ENCODE results near the gene GNAS-AS1.

Gene GNAS-AS1

DNA sequence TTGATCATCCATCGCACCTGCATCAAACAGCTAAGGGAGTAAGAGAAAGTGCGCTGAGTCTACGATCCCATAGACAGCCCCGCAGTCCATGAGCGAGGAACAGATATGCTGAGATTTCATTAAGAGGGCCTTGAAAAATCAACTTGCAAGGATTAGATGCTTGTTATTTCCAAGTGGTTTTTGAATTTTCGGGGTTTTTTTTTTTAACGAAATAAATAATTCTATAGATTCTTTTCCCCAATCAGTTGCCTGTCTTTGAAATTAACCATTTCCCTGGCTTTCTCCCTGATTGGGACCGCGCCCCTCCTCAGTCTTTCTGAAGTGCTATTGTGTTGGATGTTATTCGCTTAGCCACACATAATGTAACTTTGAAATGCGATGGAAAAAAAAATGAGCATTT lies 48.6 kb downstream of the GNAS-AS1 start:
- DNase-seq, result no peak

DNA sequence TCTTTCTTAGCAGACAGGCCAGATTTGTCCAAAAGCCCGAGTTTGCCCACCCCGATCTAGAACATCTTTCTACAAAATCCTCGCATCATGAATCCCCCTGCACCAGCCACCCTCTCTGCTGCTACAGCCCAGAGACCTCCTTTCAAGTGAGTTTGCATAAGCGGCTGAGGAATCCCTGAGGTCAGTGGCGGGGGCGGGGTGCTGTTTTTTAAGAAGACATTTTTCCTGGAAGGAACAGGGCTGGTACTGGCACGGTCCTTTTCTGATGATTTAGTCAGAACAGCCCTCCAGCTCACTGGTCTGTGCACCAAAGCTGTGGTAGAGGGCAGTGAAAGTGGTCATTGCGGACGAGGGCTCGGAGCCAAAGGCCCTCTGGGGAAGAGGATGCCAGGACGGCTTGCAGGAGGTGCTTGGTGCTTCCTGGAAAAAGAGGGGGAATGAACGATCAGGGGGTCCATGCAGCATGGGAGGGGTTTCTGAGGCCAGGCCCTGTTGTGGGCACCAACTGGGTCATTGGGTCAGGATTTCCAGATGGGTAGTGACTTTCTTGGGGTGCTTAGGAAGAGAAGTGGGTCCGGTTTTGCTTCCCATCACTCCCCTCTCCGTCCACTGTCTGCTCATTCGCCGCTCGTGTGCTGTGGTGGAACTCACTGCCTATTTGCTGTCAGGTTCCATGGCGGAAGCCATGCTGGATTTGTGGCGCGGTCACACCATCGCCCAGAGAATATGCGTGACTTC lies 50.4 kb downstream of the GNAS-AS1 start:
- DNase-seq, result no peak

DNA sequence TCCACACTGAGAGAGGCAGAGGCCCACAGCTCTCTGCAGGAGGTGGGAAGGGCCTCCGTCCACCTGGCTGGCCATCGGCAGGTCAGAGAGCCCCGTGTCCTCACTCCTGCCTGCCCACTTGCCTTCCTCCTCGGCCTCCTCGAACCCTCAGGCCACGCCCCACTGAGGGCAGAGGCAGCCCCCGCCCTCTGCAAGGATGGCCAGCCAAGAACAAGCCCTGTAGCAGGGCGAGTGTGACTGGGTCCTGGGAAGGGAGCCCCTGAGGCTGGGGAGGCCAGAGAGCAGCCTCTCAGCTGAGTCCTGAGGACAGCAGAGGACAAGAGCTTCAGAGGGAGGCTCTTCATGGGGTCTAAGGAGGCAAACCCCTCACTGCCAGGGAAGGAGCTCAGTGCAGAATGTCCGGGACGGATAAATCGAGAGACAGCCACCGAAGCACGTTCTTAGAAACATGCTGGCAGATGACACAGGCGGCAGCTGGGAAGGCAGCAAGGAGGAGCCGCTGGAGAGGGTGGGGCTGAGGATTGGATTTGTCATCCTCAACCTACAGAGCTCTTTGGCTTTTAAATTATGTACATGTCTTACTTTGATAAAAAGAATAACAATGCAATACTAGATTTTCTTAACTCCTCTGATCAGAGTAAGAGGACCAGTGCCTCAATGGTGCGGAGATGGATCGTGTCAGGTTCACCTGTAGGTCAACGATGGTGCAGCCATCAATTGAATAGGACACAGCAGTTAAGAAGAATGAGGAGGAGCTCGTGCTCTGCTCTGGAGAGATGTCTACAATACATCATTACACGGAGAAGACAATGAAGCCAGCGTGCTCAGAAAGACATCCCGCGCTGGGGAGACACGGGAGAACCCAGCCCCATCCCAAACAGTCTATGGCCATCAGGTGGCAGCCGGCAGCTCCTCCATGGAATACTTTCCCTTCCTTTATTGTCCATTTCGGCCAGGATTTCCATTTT lies 53.0 kb downstream of the GNAS-AS1 start:
- no peak for DNase-seq

DNA sequence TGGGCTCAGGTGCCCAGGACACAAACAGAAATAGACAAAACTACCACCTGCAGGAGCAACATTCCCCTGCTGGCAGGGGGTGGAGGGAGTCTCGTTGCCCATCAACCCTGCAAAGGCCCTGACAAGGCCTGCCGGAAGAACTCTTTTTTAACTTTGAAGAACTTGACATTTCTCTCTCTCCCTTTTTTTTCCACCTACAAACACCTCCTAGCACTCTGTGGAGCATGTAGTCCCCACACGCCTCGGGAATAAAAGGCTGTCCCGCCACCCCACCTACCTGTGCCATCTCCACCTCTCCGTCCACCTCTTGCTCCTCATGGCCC lies 54.8 kb downstream of the GNAS-AS1 start:
- DNase-seq, result no peak

DNA sequence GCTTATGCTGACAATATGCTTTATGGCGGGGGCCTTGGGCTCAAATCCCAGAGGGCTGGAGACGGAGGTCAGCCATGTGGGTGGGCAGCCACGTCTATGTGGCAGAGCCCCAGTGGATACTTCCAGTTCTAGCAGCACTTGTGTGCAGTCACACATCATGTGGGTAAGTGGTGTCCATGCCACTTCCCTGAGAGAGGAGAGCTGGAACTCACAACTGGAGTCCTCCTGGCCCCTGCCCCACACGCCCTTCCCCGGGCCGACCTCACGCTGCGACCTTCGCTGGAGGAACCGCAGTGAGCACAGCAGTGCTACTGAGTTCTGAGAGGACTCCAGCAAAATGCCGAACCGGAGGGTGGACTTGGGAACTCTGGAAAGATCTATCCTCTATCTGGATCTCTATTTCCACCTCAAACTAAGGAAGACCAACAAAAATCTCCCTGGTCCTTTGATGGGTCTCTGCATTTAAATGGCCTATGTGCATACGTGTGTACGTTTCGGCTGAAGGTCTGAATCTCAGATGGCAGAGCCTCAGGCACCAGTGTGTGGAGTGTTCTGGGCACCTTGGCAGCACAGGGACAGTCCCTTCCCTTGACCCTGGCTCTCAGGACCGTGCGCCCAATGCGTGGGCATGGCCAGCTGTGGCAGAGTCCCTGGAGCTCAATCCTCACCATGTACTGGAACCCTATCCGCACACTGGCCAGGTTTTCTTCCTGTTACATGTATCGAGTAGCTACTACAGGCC lies 55.4 kb downstream of the GNAS-AS1 start:
- no peak for DNase-seq

DNA sequence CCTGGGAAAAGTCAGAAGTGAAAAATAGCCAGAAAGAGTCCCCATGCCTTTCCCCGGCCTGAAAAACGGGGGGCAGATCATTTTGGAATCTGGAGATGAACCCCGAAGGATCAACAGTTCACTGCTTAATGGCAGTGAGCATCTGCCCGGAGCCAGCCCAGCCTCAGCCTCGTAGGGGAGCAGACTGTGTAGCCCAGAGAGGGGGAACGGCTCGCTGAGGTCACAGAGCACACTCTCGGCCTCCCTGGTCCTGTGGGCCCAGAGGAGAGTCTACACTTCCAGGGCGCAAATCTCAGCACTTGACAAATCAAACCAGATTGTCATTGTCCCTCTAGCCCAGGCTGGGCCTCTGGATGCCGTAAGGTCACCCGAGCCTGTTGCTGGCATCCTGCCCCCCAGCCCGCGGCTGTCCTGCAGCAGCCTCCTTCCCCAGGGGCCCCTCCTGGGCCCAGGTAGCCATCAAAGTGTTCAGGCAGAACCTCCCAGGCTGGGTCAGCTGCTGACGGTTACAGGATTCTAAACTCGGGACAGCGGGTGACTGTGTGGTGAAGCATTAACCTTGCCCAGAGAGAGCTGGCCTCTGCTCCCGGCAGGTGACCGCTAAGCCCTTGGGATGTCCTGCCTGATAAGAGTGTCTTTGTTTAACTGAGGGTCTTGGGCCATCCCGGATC lies 56.1 kb downstream of the GNAS-AS1 start:
- DNase-seq, result no peak

DNA sequence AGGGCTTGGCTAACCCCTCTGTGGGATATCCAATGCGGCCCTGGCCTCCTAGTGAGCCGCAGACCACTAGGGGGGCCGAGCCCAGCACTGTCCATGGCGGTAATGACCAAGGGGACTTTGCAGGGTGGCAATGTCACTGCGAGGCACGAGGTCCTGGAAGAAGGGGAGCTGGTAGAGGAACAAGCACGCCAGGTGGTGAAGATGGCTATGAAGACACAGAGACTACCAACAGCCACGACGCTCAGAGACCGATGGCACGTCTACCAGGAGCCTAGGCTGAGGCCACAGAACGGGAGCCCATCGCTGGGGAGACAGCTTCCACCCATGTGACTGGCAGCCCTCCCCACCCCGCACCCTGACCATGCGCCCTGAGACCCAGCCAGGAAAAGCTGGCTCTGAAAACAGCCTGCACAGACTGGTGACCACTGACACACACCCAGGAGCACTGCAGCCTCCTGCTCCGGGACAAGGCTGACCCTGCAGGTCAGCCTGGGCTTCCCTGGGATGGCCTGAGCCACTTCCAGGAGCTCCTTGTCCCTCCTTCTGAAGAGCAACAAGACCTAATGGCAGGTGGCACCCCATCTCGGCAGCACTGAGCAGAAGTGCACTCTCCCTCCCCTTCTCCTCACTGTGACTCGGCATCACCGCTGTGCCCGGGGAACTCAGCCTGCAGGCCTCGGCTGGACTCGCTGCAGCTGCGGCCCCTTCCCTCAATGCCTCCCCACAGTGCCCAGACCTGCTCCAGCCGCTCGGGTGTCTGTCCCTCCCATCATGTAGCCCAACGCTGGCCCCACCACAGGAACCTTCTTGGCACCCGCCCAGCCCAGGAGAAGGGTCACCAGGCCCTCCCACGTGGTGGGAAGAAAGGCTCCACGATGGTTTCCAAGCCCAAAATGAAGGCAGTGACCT lies 56.9 kb downstream of the GNAS-AS1 start:
- no peak for DNase-seq

DNA sequence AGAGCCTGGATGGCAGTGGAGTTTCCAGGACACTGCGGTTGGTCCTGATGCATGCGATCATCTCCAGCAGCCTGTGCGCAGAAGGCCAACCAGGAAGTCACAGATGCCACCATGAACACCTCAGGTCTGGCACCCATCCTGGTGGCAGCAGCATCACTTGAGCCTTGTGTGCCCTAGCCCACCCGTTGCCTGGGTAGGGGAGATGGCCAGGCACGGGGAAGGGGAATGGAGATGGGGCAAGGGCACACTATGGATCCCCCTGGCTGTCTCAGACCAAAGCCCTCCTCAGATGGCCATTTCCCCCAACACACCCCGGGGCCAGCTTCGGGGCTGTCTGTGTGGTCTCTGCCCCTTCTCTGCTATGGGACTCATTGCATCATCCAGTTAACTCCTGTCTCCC lies 58.3 kb downstream of the GNAS-AS1 start:
- no peak for DNase-seq

DNA sequence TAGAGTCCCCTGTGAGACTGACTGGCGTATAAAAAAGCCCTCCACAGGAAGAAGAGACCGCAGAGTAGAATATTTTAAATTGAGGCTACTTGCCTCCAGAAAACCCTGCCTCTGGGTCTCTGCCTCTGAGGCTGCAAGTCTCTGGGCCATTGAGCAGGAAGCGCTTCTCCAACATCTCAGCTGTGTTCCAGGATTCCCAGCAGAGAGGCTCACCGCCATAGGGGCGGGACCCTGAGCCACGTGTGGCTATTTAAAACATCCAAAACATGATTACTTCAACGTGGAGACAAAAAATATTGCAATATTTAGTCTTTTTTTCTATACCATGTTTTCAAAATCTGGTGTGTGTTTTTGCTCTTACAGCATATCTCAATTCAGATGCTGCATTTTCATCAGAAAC lies 59.4 kb downstream of the GNAS-AS1 start:
- no peak for DNase-seq

DNA sequence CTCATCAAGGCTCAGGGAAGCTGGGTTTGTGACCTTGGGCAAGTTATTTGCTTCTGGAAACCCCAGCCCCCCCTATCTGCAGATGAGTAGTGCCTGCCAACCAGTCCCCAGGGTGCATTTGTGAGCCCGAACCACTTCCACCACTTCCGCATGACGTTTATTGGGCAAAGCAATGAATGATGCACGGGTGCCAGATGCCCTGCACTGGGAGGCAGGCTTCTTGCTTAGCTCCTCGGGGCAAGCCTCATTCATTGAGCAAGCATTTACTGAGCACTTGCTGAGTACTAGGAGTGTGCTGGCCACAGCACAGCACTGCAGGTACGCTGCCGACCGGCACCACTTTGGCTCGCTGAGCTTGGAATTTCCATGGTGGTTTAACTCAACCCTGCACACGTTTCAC lies 60.2 kb downstream of the GNAS-AS1 start:
- DNase-seq, result no peak

DNA sequence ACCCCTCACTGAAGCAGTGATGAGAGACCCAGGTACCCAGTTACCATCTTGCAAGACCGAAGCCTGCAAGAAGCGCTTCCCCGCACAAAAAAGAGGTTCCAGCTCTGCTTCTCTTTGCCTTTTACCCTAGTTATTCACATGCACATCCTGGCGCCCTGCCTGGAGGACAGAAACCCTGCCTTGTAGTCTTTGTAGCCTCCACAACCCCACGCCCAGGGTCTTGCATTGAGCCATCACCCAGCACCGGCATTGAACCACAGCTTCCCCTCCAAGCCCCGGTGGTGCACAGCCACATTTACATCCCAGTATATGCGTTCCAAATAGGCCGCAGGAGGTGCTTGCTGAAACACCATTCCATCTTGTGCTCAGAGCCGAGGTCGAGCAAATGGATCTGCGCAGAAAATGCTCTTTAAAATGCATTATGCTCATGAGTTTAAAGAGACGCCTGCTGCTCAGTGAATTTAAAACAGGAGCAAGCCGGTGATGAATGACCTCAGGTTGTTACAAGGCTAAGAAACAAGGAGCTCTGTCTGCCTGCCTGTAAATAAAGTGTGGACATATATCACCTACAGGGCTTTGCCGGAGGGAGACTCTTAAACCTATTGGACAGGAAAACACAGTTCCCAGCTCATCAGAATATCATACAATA lies 61.7 kb downstream of the GNAS-AS1 start:
- DNase-seq, result no peak

DNA sequence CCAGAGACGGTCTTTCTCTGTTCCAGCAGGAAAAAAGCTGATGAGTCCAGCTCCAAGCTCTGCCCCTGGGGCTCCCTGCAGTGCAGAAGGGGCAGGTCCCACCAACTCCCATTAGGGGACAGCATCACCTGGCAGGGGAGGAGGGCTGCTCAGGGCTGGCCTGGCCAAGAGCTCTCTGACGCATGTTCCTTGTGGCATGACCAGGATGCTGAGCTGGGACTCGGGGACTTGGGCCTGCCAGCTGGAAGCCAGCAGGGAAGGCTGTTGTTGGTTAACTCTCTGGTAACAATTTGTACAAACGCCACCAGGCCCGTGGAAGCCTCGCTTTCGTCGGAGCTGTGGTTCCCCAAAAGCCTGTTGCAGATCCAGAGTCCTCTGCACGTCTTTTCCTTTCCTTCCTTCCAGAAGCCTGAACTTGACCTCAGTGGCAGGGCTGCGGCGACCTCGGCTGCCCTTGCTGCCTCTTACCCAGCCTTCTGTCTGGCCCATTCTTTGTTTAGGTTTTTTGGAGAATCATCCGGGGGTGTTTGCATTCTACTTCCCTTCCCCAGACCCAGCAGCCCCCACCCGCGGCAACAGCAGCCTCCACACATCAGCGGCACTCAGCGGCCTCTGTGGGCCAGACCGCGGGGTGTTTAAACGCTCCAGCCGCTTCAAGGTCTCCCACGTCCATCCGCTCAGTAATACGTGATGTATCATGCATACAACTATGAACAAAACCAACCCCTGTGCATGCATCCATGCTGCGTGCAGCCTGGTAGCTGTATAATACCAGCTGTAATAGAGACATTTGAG lies 63.3 kb downstream of the GNAS-AS1 start:
- no peak for DNase-seq

DNA sequence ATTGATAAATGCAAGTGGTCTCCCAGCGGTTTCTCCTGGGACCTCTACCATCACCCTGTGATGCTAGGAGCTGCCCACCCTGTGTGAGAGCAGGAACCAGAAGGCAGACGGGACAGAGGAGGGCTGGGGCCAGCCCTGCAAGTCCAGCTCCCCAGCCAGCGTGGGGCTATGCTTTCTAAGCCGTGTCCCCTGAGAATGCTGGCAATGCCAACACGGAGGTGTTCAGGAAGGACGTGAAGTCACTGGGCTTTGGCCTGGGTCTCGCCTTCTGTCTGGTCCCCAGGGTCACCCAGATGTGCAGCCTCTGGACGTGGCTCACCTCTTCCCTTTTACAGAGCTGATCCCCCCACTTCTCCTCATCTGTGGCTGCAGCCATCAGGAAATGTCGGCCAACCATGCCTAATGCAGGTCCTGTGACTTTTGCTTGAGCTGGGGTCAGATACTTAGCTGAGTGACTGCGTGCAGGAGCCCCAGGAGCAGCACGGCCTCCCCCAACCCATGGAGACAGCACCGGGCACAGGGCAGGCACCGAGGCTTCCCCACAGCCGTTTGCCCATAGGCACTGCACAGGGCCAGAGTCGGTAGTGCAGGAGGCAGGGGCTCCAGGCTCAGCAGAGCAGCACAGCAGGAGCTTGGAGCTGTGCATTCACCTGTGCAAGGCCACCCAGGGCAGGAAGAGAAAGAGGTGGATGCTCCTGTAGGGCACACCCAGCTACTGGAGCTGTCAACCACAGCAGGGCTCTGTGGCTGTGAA lies 66.2 kb downstream of the GNAS-AS1 start:
- no peak for DNase-seq

DNA sequence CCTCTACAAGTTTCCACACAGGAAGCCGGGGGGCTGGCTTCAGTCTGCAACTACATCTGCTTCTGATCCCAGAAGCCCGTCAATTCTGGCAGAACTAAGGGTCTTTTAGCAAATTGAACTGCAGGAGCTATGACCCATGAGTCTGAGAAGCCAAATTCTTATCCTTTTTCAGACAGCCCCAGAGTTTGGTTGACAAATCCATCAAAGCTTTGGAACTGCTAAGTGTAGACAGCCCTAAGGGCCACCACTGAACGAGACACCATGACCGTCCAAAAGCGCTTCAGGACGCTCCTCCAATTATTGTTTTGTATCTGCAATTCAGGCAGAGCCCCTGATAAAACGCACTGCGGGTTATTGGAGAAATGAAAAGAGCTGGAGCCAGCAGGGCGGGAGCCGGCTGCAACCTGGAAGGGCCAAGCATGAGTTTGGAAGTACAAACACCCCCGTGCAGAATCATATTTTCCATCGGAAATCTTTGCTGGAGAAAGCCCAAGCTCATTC lies 67.1 kb downstream of the GNAS-AS1 start:
- no peak for DNase-seq

DNA sequence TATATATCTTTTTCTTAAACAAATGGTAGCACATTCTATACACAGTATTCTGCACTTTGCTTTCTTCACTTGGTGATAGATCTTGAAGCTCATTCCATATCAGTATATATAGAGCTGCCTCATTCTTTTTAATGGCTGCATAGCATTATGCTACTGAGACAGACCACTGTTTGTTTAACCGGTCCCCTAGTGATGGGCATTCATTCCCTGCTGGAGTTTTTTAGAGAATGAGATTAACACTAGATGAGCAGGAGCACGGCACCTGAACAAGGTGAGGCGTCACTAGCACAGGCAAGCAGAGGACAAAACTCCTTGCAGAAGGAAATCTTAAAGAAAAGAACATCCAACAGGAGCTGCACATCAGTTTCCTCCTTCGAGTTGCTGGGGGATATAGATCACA lies 69.6 kb downstream of the GNAS-AS1 start:
- no peak for DNase-seq

DNA sequence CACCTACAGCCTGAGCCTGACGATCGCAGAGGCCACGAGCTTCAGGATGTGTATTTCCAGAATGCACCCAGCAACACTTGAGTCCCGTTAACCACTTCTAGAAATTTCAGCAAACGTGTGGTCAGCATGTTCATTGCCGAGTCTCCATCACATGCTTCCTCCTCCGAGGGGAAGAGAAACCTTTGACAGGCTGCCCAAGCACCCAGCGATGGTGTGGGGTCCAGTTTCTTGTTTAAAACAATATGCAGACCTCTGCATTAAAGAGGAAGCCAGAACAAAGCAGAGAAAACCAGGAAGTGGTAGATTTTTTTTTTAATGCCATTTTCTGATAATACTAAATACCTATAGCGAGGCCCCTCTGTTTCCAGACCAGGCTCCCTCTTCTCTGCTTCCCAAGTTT lies 71.9 kb downstream of the GNAS-AS1 start:
- no peak for DNase-seq

DNA sequence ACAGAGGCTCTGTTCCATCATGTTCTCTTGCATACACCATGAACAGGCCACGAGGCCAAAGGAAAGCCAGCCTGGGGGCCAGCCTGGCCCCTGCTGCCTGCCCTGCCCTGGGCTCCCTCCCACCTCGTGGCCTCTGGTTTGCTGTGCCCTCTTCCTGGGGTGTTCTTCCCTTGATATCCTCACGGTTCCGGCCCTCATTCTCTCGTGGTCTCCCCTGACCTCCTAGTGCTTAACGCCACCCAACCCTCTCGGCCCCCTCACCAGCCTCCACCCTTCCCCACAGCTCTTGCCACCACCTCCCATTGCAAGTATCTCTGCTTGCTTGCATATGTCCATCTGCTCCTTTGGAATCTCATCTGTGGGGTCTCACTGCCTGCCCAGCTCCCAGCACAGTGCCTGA lies 73.0 kb downstream of the GNAS-AS1 start:
- no peak for DNase-seq

DNA sequence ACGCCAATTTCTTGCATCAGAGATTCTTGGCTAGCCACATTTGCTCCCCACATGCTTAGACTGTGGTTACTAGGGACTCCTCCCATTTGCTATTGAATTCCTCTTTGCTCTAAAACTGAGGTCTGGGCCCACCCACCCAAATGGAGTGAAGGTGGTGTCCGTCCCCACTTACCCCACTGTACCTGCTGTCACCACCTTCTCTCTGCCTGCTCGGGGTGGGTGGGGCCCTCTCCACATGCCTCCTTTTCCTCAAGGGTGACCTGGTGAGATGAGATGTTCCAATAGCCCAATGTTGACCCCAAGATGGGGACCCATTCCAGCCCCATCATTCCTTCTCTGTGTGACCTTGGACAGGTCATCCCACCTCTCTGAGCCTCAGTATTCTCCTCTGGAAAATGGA lies 74.6 kb downstream of the GNAS-AS1 start:
- DNase-seq, result no peak

DNA sequence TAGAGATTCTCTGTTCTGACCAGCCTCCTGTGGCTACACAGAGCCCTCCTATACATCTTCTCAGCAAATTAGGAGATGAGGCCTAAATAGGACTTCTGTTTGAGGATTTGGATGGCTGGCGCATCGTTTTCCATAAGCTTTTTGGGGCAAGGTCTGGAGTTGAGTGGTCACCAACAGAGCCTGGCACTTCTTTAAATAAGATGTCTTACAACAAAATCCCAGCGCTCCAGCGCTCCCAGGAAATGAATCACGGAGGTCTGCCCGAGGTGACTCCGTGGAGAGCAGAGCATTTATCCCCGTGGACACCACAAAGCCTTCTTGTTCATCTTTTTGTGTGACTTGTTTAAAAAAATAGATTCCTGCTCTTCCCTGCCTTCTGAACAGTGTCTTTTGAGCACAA lies 75.3 kb downstream of the GNAS-AS1 start:
- DNase-seq, result no peak

Data from activated effector memory CD4-positive, alpha-beta T cell treated with anti-CD3 and anti-CD28 coated beads, Interleukin-2, amount 50 U/mL, for 16 hours (primary cell).